Measurements from ENCODE around the gene LGR6.

Gene LGR6

GRCh38 chr1:202275061-202275770, 81.6 kb downstream of the LGR6 start:
- DNase-seq: no peak

DNA sequence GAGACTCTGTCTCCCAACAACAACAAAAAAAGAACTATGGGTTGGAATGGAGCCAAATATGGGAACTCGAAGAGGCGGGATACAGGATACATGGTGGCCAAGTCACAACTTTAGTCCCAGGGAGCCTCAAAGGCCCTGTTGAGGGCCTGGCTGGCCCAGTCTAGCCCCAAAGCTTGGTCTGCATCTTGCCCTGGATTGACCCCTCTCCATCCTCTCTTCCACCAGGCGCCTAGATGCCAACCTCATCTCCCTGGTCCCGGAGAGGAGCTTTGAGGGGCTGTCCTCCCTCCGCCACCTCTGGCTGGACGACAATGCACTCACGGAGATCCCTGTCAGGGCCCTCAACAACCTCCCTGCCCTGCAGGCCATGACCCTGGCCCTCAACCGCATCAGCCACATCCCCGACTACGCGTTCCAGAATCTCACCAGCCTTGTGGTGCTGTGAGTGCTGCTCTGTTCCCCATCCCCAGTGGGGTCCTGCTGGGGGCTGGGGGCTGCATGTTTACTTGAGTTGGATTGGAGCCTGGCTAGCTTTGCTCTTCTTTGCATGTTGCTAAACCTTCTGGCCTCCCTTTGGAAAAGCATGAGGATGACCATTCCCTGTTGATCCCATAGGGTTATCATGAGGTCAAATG, 82.6 kb downstream of the LGR6 start:
- DNase-seq: no peak

DNA sequence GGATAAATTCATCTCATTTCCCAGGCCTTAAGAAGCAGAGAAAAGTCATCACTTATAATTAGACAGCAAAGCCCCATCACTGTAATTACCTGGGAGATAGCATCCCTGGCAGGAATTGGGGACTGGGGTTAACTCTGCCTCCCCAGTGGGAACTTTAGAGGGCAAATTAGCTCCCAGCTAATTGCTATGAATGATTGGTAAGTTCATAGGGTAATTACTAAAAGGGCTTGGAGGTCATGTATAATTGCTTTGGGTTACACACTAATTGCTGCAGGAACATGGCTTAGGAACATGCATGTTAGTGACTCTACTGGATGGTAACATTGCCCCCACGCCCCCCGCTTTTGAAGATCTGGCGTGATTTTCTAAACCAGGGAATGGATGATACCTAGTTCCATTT, 83.3 kb downstream of the LGR6 start:
- no peak for DNase-seq

DNA sequence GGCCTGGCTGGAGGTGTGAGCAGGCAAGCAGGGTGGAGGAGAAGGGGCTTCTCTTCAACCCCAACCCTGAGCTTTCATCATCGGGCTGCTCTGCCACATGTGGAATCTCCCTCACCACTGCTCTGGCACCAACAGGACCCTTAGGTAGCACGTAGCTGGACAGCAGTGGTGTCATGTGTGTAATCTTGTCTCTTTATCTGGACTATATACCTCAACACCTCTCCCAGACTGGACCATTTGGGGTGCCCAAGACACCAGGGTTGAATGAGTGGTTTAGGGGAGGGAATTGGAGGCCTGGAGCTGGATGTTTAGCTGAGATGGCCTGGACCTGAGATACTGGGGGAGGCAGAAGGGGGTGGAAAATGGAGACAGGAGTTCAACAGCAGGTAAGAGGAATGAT, 85.2 kb downstream of the LGR6 start:
- no peak for DNase-seq

DNA sequence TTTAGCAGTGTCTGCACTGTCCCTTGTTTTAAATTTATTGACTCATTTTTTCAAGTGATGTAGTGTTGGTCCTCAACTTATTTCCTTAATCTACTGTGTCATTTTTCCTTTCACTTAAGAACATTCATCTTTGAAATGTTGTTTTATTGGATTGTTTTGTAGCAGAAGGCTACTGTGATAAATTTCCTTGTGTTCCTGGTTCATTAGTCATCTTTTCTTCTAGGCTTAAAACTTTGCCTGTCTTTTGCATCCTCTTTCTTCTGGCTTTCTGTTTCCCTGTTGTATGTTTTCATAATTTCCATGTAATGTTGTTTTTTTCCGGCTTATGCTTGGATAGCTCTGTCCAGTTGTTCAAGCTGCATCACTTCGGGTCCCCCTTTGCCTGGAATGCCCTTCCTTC, 86.2 kb downstream of the LGR6 start:
- DNase-seq: no peak

DNA sequence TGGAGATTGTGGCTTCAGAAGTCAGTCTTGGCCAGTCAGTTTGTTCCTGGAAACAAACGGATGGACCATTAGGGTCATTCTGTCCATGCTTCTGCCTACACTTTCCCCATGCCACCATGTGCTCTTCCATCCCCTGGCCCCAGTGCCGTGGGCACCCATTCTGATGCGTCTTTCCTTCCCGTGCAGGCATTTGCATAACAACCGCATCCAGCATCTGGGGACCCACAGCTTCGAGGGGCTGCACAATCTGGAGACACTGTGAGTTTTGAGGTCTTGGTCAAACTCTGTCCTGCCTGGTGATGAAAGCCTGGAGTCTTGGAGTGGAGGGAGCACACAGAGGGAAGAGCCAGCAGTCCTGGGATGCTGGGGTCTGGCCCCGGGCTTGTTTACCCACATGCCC, 87.0 kb downstream of the LGR6 start:
- no peak for DNase-seq

GRCh38 chr1:202281316-202282024, 87.9 kb downstream of the LGR6 start:
- no peak for DNase-seq

DNA sequence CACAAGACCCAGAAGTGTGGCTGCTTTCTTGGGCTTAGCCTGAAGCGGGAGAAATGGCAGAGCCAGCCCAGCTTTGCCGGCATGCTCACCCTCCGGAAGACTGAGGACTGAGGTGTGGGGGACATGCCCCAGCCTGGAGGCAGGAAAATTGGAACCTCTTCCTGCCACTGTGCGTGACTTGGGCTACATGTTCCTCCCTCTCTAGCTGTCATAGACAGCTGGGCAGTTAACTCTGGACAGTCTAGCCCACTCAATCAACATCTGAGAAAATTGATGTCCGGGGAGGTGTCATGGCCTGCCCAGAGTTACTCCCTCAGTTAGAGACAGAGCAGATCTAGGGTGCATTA, 88.4 kb downstream of the LGR6 start:
- DNase-seq: no peak

DNA sequence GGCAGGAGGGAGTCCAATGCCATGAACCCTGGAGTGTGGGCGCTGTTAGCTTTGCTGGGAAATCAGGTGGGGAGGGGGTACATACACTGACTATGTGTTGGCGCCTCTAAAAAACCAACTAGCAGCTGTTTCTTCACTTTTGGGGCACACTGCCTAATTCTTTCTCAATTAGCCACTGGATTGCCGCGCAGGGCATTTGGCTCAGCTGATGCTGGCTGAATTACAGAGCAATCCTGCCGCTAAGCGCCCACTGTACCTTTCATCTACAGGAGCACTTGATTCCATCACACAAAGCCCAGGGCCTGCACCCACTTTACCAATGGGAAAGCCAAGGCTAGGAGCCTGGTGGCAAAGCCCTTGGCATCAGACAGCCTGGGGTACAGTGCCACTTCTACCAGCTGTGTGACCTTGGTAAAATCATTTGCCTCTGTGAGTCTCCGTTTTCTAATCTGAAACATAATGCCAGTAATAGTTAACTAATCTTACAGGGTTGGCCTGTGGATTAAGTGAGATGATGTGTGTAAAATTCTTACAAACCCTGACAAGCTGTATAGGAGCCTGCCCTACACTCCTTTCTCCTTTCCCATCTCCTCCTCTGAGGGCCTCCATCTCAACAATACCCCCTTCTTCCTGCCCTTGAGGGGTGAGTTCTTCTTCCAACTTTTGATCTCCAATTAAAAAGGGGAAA, 89.1 kb downstream of the LGR6 start:
- no peak for DNase-seq

- DNase-seq: no peak
Measured at GRCh38 chr1:202283379-202283844, 89.8 kb downstream of the LGR6 start.

GRCh38 chr1:202283991-202284390, 90.4 kb downstream of the LGR6 start:
- no peak for DNase-seq

DNA sequence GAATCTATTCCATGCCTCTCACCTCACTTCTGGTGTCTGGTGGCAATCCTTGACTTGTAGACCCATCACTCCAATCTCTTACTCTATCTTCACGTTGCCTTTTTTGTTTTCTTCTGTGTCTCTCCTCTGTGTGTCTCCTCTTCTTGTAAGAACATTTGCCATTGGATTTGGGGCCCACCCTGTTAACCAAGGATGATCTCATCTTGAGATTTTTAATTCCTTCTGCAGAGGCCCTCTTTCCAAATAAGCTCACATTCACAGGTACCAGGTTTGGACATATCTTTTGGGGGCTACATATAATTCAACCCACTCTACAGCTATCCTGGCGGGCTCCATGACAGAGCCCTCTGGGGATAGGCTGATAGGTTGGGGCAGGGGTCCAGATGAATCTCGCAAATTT, 92.3 kb downstream of the LGR6 start:
- DNase-seq: no peak

DNA sequence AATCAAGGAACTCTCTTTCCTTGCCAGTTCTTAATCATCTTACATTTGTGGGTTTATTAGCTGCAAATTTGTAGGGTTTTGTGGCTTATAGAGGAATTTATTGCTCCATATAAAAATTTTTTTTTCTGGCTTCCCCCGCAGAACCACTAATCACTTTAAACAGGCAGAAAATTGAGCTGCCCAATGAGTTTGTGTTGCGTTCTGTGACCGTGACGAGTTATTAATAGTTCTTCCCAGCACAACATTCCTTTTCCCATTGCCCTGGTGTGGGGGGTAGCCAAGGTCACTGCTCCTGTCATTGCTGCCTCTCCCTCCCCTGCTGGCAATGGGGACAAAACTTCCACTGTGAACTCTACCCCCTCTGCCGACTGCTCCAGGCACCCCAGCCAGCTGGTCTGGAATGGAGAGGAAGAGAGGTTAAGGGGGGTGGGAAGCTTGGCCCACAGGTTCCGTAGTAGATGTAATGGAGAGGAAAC, 93.1 kb downstream of the LGR6 start:
- no peak for DNase-seq

- no peak for DNase-seq
Measured at GRCh38 chr1:202287196-202287595, 93.6 kb downstream of the LGR6 start.

GRCh38 chr1:202288177-202288576, 94.6 kb downstream of the LGR6 start:
- DNase-seq: no peak

DNA sequence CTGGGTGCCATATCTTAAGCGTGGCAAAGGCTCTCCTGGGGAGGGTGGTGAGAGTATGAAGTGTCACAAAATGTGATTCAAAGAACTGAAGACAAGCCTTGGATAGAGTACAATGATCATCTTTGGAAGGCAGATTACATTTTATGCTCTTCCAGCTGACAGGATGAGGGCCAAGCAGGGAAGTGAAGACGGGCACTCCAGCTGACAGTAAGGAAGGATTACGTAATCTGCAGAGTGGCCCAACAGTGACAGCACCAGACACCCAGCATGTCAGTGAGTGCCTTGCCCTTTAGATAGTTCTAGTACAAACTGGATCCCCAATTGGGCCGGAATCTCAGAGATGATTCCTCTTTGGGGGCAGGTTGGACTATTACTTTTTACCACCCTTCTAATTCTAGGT, 95.4 kb downstream of the LGR6 start:
- DNase-seq: no peak

GRCh38 chr1:202291001-202291400, 97.4 kb downstream of the LGR6 start:
- DNase-seq: no peak

GRCh38 chr1:202291961-202292712, 98.5 kb downstream of the LGR6 start:
- peak; percentile 24 for DNase-seq

- DNase-seq: peak; percentile 36
Measured at GRCh38 chr1:202292773-202293172, 99.2 kb downstream of the LGR6 start.

- no peak for DNase-seq
Measured at GRCh38 chr1:202293569-202293968, 100.0 kb downstream of the LGR6 start.

DNA sequence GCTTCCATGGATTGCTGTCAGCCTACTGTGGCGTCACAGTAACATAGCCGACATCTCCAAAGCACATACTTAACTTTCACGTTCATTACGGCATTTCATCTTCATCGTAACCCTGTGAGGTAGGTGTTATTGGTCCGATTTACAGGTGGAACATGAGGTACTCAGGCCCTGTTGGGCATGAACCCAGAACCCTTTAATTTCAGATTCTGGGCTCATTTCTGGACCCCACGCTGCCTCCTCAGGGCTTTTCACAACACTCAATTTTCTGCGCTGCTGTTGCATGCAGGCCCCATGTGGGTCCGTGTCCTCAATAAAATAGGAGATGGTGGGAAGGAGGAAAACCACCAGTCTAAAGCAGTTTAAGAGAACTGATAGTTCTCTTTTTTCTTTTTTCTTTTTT, 108.6 kb downstream of the LGR6 start:
- no peak for DNase-seq

- DNase-seq: no peak
Measured at GRCh38 chr1:202304375-202304774, 110.8 kb downstream of the LGR6 start.

DNA sequence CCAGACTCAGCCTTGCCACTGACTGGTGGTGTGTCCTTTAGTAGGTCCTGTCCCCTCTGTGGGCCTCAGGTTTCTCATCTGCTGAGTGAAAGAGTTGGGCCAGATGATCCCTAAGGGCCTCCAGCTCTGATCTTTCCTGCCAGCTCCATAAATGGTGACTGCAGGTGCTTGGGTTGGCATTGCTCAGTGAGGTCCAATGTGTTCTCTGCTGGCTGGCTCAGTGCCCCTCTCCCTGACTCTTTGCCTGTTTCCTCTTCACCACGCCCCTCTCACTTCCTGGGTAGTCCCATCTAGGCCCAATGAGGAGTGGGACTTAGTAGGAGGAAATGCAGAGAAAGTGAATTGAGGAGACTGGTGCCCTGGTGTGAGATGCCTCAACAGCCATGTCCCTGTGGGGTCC, 111.6 kb downstream of the LGR6 start:
- DNase-seq: no peak

All from hematopoietic multipotent progenitor cell treated with erythropoietin and hydrocortisone succinate and interleukin-3 and kit ligand, for 8 days (in vitro differentiated cells).